ENCODE results near the gene FAT1. TPM values are rescaled to one million over a fixed set of nuclear protein-coding genes. Genes with fewer than 3 reads are reported as not detected.

Gene FAT1
- total and polyA plus RNA-seq, 2 donors (not counting 1 experiment from before 2014, with no cell fraction given): 0.07 to 0.15 TPM

- DNase-seq (no peak), ATAC-seq (ENCODE audit: low read depth) (no peak)
- H3K9me3 ChIP-seq (ENCODE audit: control extremely low read depth in 1 of 3, control insufficient read depth in 2 of 3, insufficient read depth in 1 of 3, low read length in 2 of 3): peaks cover 0 to 8% (median 0%) of the 10 kb centered on the region in 3 donors
- no peak overlapping the region for H3K4me3 Mint-ChIP-seq
- no peaks in the 10 kb centered on the region for H3K27me3 Mint-ChIP-seq
- H3K9ac ChIP-seq (ENCODE audit: low read length): no peak overlapping the region
- no peaks in the 10 kb centered on the region for H3K9me3 Mint-ChIP-seq (ENCODE audit: insufficient read depth)
- H3K27ac Mint-ChIP-seq: no peak overlapping the region
- no peaks in the 10 kb centered on the region for H4K20me1 ChIP-seq (ENCODE audit: control insufficient read depth, insufficient read depth, low read length, poor library complexity, severe bottlenecking)
- intact Hi-C loops (cut with micrococcal nuclease): no loop called here
- no peak overlapping the region for H3K4me3 ChIP-seq (ENCODE audit: control extremely low read depth in 1 of 5, extremely low read depth in 1 of 5, insufficient read depth in 1 of 5, low read depth in 2 of 5, low read length in 4 of 5)
- no peaks in the 10 kb centered on the region for H3K27me3 ChIP-seq (replicated peaks in 1 of 4; ENCODE audit: control extremely low read depth in 1 of 4, control insufficient read depth in 3 of 4, insufficient read depth in 4 of 4, low read length in 3 of 4)
- no peak overlapping the region for H3K27ac ChIP-seq (ENCODE audit: low read length in 2 of 2)
- TF ChIP-seq EZH2 (IDR thresholded peaks at IDR 0.05; ENCODE audit: borderline replicate concordance, insufficient read depth, low read depth, low read length, poor library complexity, severe bottlenecking) (no peak), CTCF (IDR thresholded peaks at IDR 0.05) (no peak)
- ChIA-PET POLR2A (no interaction called here), CTCF (no interaction called here)
- 83% methylated on average over 4 of the region's 5 CpGs for WGBS (ENCODE audit: insufficient coverage)
- H3K4me2 ChIP-seq (replicated peaks; ENCODE audit: low read depth, low read length, poor library complexity, severe bottlenecking): no peak overlapping the region
- no peaks in the 10 kb centered on the region for H3K79me2 ChIP-seq (ENCODE audit: control insufficient read depth, insufficient read depth, low read length)
- no peak overlapping the region for H2AFZ ChIP-seq (ENCODE audit: insufficient read depth, low read depth, low read length, poor library complexity, severe bottlenecking)
- H3K36me3 ChIP-seq (replicated peaks in 1 of 2; ENCODE audit: control extremely low read depth in 1 of 2, control insufficient read depth in 1 of 2, extremely low read depth in 1 of 2, insufficient read depth in 2 of 2, low read length in 1 of 2): no peaks in the 10 kb centered on the region
- no peaks in the 10 kb centered on the region for H3K4me1 Mint-ChIP-seq
- no peaks in the 10 kb centered on the region for H3K4me1 ChIP-seq (ENCODE audit: control insufficient read depth in 2 of 2, insufficient read depth in 2 of 2, low read length in 2 of 2)
These were observed 13.0 kb downstream of the FAT1 start for GRCh38 chr4:186710521-186711119.

- intact Hi-C loops (cut with micrococcal nuclease): no loop called here
- Histone ChIP-seq H3K9ac (ENCODE audit: low read length) (no peak overlapping the region), H3K79me2 (ENCODE audit: control insufficient read depth, insufficient read depth, low read length) (no peaks in the 10 kb centered on the region), H4K20me1 (ENCODE audit: control insufficient read depth, insufficient read depth, low read length, poor library complexity, severe bottlenecking) (no peaks in the 10 kb centered on the region), H2AFZ (ENCODE audit: insufficient read depth, low read depth, low read length, poor library complexity, severe bottlenecking) (no peak overlapping the region), H3K36me3 (replicated peaks in 1 of 2; ENCODE audit: control extremely low read depth in 1 of 2, control insufficient read depth in 1 of 2, extremely low read depth in 1 of 2, insufficient read depth in 2 of 2, low read length in 1 of 2) (no peaks in the 10 kb centered on the region), H3K9me3 (ENCODE audit: control extremely low read depth in 1 of 3, control insufficient read depth in 2 of 3, insufficient read depth in 1 of 3, low read length in 2 of 3) (peaks cover 0 to 10% (median 0%) of the 10 kb centered on the region in 3 donors), H3K27me3 (replicated peaks in 1 of 4; ENCODE audit: control extremely low read depth in 1 of 4, control insufficient read depth in 3 of 4, insufficient read depth in 4 of 4, low read length in 3 of 4) (no peaks in the 10 kb centered on the region), H3K4me3 (ENCODE audit: control extremely low read depth in 1 of 5, extremely low read depth in 1 of 5, insufficient read depth in 1 of 5, low read depth in 2 of 5, low read length in 4 of 5) (no peak overlapping the region), H3K27ac (ENCODE audit: low read length in 2 of 2) (no peak overlapping the region), H3K4me2 (replicated peaks; ENCODE audit: low read depth, low read length, poor library complexity, severe bottlenecking) (no peak overlapping the region), H3K4me1 (ENCODE audit: control insufficient read depth in 2 of 2, insufficient read depth in 2 of 2, low read length in 2 of 2) (no peaks in the 10 kb centered on the region)
- ChIA-PET CTCF (no interaction called here), POLR2A (no interaction called here)
- no peak overlapping the region for H3K4me3 Mint-ChIP-seq
- ATAC-seq (ENCODE audit: low read depth) (no peak), DNase-seq (no peak)
- H3K9me3 Mint-ChIP-seq (ENCODE audit: insufficient read depth): no peaks in the 10 kb centered on the region
- H3K27me3 Mint-ChIP-seq: no peaks in the 10 kb centered on the region
- H3K27ac Mint-ChIP-seq: no peak overlapping the region
- TF ChIP-seq EZH2 (IDR thresholded peaks at IDR 0.05; ENCODE audit: borderline replicate concordance, insufficient read depth, low read depth, low read length, poor library complexity, severe bottlenecking): no peak
- TF ChIP-seq CTCF (IDR thresholded peaks at IDR 0.05): no peak
- WGBS (ENCODE audit: insufficient coverage): 88% methylated on average over 7 of the region's 9 CpGs
- no peaks in the 10 kb centered on the region for H3K4me1 Mint-ChIP-seq
These were observed 14.1 kb downstream of the FAT1 start for GRCh38 chr4:186709517-186709916.
